Effector memory CD8-positive, alpha-beta T cell (primary cell): ENCODE data around the gene ADAP1.
A peak's percentile ranks its signal among the peaks of the same experiment; 100 is the strongest.

Experiments
- ATAC-seq: fragments of 150-1000 bp; cut with Tn5 transposase; replicated peaks from 2 replicates; pipeline ENCODE4 v1.10.0; 2021; ENCODE audit warnings: mild to moderate bottlenecking, moderate library complexity
- DNase-seq, 3 experiments: peaks; one replicate each; pipeline ENCODE4 v3.0.0; 2021
- H3K27ac Mint-ChIP-seq, 2 donors: one replicate each; pipeline ENCODE4 v1.8.0; 2022; ENCODE audit warnings: mild to moderate bottlenecking in 2 of 2, mixed read lengths in 2 of 2, moderate library complexity in 2 of 2
- H3K27me3 Mint-ChIP-seq, 2 donors: one replicate each; pipeline ENCODE4 v1.8.0; 2022; ENCODE audit warnings: mixed read lengths in 2 of 2
- H3K36me3 Mint-ChIP-seq: one replicate; pipeline ENCODE4 v1.8.0; 2022; ENCODE audit warnings: mild to moderate bottlenecking, moderate library complexity, mixed read lengths; ENCODE audit not compliant: insufficient read depth
- H3K4me1 Mint-ChIP-seq, 2 donors: one replicate each; pipeline ENCODE4 v1.8.0; 2022; ENCODE audit warnings: low read depth in 2 of 2, mixed read lengths in 2 of 2
- H3K4me3 Mint-ChIP-seq, 2 donors: one replicate each; pipeline ENCODE4 v1.8.0; 2022; ENCODE audit warnings: mild to moderate bottlenecking in 2 of 2, mixed read lengths in 2 of 2, moderate library complexity in 2 of 2
- H3K9me3 Mint-ChIP-seq, 2 donors: one replicate each; pipeline ENCODE4 v1.8.0; 2022; ENCODE audit warnings: mixed read lengths in 2 of 2

Gene ADAP1

GRCh38 chr7:899806-900205 lies 54.7 kb downstream of the ADAP1 start:
- Mint-ChIP-seq H3K4me1 (peaks cover 0 to 8% of the 10 kb centered on the region in 2 donors), H3K36me3 (peaks cover 57% of the 10 kb centered on the region), H3K9me3 (no peaks in the 10 kb centered on the region), H3K4me3 (no peak overlapping the region), H3K27me3 (no peaks in the 10 kb centered on the region), H3K27ac (peak overlapping the region in 1 of 2 donors; percentile 35)
- ATAC-seq (no peak), DNase-seq (no peak)

GRCh38 chr7:898855-899681 lies 55.4 kb downstream of the ADAP1 start:
- Mint-ChIP-seq H3K4me1 (peaks cover 0 to 8% of the 10 kb centered on the region in 2 donors), H3K36me3 (peaks cover 65% of the 10 kb centered on the region), H3K27me3 (no peaks in the 10 kb centered on the region), H3K27ac (peak overlapping the region in 1 of 2 donors; percentile 35), H3K4me3 (no peak overlapping the region), H3K9me3 (no peaks in the 10 kb centered on the region)
- DNase-seq (no peak), ATAC-seq (no peak)

GRCh38 chr7:898460-898854 lies 56.0 kb downstream of the ADAP1 start:
- H3K27ac Mint-ChIP-seq: no peak overlapping the region

GRCh38 chr7:897771-898376 lies 56.6 kb downstream of the ADAP1 start:
- Mint-ChIP-seq H3K9me3 (no peaks in the 10 kb centered on the region), H3K4me1 (peaks cover under 1 to 10% of the 10 kb centered on the region in 2 donors), H3K27ac (no peak overlapping the region), H3K27me3 (no peaks in the 10 kb centered on the region), H3K36me3 (peaks cover 77% of the 10 kb centered on the region), H3K4me3 (no peak overlapping the region)
- ATAC-seq (no peak), DNase-seq (no peak)

More at GRCh38 chr7:898460-898854, 56.0 kb downstream of the ADAP1 start:
- no peaks in the 10 kb centered on the region for H3K27me3 Mint-ChIP-seq
- no peak overlapping the region for H3K4me3 Mint-ChIP-seq
- H3K36me3 Mint-ChIP-seq: peaks cover 71% of the 10 kb centered on the region
- H3K4me1 Mint-ChIP-seq: peaks cover 0 to 9% of the 10 kb centered on the region in 2 donors
- no peak for ATAC-seq
- no peak for DNase-seq
- H3K9me3 Mint-ChIP-seq: no peaks in the 10 kb centered on the region

- H3K36me3 Mint-ChIP-seq: peaks cover 78% of the 10 kb centered on the region
- no peak overlapping the region for H3K4me3 Mint-ChIP-seq
- H3K27me3 Mint-ChIP-seq: no peaks in the 10 kb centered on the region
- no peak for DNase-seq
- no peaks in the 10 kb centered on the region for H3K9me3 Mint-ChIP-seq
- H3K27ac Mint-ChIP-seq: no peak overlapping the region
- ATAC-seq: no peak
- H3K4me1 Mint-ChIP-seq: peaks cover 6 to 7% of the 10 kb centered on the region in 2 donors
These were observed 57.4 kb downstream of the ADAP1 start for GRCh38 chr7:897086-897485.

- Mint-ChIP-seq H3K9me3 (no peaks in the 10 kb centered on the region), H3K36me3 (peaks cover 76% of the 10 kb centered on the region), H3K27me3 (no peaks in the 10 kb centered on the region), H3K27ac (peak overlapping the region; percentile 9 to 55), H3K4me3 (no peak overlapping the region), H3K4me1 (peaks cover 6 to 7% of the 10 kb centered on the region in 2 donors)
- DNase-seq (no peak), ATAC-seq (no peak)
These were observed 58.0 kb downstream of the ADAP1 start for GRCh38 chr7:896346-897075.

GRCh38 chr7:895451-896052 lies 58.9 kb downstream of the ADAP1 start:
- Mint-ChIP-seq H3K4me3 (no peak overlapping the region), H3K4me1 (peaks cover 6 to 7% of the 10 kb centered on the region in 2 donors), H3K27ac (peak overlapping the region in 1 of 2 donors; percentile 81), H3K27me3 (no peaks in the 10 kb centered on the region), H3K36me3 (peaks cover 76% of the 10 kb centered on the region), H3K9me3 (no peaks in the 10 kb centered on the region)
- ATAC-seq (no peak), DNase-seq (no peak)

- ATAC-seq: no peak
- peaks cover 79% of the 10 kb centered on the region for H3K36me3 Mint-ChIP-seq
- H3K27ac Mint-ChIP-seq: peak overlapping the region in 1 of 2 donors; percentile 81
- H3K4me1 Mint-ChIP-seq: peaks cover 4 to 7% of the 10 kb centered on the region in 2 donors
- no peak overlapping the region for H3K4me3 Mint-ChIP-seq
- H3K9me3 Mint-ChIP-seq: no peaks in the 10 kb centered on the region
- H3K27me3 Mint-ChIP-seq: no peaks in the 10 kb centered on the region
- no peak for DNase-seq
These were observed 59.5 kb downstream of the ADAP1 start for GRCh38 chr7:894927-895450.

- Mint-ChIP-seq H3K9me3 (no peaks in the 10 kb centered on the region), H3K27me3 (no peaks in the 10 kb centered on the region), H3K4me3 (no peak overlapping the region), H3K36me3 (peaks cover 76% of the 10 kb centered on the region), H3K4me1 (peaks cover 4 to 7% of the 10 kb centered on the region in 2 donors), H3K27ac (peak overlapping the region in 1 of 2 donors; percentile 81)
- DNase-seq: no peak
- ATAC-seq: peak; percentile 13
These were observed 60.2 kb downstream of the ADAP1 start for GRCh38 chr7:894164-894867.

- Mint-ChIP-seq H3K9me3 (no peaks in the 10 kb centered on the region), H3K4me3 (no peak overlapping the region), H3K4me1 (peaks cover 6 to 10% of the 10 kb centered on the region in 2 donors), H3K27me3 (no peaks in the 10 kb centered on the region), H3K36me3 (peaks cover 76% of the 10 kb centered on the region), H3K27ac (peak overlapping the region in 1 of 2 donors; percentile 20)
- DNase-seq: no peak
- no peak for ATAC-seq
These were observed 60.8 kb downstream of the ADAP1 start for GRCh38 chr7:893686-894085.

GRCh38 chr7:892648-893593 lies 61.6 kb downstream of the ADAP1 start:
- no peaks in the 10 kb centered on the region for H3K9me3 Mint-ChIP-seq
- peaks cover 73% of the 10 kb centered on the region for H3K36me3 Mint-ChIP-seq
- DNase-seq: no peak
- ATAC-seq: no peak
- peak overlapping the region in 1 of 2 donors; percentile 21 for H3K4me3 Mint-ChIP-seq
- H3K27ac Mint-ChIP-seq: peak overlapping the region in 1 of 2 donors; percentile 20
- peaks cover 7 to 11% of the 10 kb centered on the region in 2 donors for H3K4me1 Mint-ChIP-seq
- no peaks in the 10 kb centered on the region for H3K27me3 Mint-ChIP-seq

- DNase-seq (no peak), ATAC-seq (no peak)
- Mint-ChIP-seq H3K4me1 (peaks cover 7 to 15% of the 10 kb centered on the region in 2 donors), H3K4me3 (no peak overlapping the region), H3K27ac (peak overlapping the region in 1 of 2 donors; percentile 20), H3K9me3 (no peaks in the 10 kb centered on the region), H3K27me3 (no peaks in the 10 kb centered on the region), H3K36me3 (peaks cover 70% of the 10 kb centered on the region)
These were observed 62.7 kb downstream of the ADAP1 start for GRCh38 chr7:891805-892204.
